Smooth muscle cell of bladder (primary cell): ENCODE results near the gene AIG1. TPM values are rescaled to one million over a fixed set of nuclear protein-coding genes. Genes with fewer than 3 reads are reported as not detected.

Experiments
- total RNA-seq: library from RNA; depleted of rRNA; stranded (reverse); fragments of >200 nt; gene quantifications from 2 replicates; pipeline ENCODE4 v1.2.3, GENCODE V29; 2014

The AIG1 gene
- 19.2 and 26.0 TPM in 2 replicates for total RNA-seq

DNA sequence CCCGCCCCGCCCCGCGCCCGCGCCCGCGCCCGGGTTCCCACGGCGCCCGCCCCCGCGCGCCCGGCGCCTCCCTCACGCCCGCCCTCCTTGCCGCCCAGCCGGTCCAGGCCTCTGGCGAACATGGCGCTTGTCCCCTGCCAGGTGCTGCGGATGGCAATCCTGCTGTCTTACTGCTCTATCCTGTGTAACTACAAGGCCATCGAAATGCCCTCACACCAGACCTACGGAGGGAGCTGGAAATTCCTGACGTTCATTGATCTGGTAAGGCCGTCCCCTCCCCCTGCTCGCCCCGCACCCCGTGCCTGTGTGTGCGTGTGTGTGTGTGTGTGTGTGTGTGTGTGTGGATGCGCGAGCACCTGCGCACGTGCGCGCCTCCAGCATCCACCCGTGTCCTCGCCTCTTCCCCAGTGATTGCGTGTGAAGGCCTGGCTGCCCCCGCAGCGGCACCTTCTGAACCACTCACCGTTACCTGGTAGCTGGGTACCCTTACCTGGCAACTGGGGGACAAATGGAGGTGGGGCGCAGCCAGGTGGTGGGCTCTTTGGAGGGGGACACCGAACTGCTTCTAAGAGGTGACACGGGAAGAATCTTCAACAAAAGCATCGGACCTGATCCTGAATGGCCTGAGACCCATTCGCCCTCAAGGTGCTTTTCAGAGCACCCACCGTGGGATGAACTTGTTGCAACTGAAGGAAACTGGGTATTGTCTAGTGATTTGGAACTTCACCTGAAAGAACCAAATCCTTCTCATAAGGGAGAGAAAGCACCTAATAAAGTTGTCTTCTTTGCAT lies at the start of gene AIG1:
Gene AIG1, plus strand, starts transcription at position 84 of the 791 bp plus-strand sequence. Its CDS starts 37 bp downstream, at position 121.

Other genes starting within 250 kb of the AIG1 start
- 9.4 and 10.1 TPM in 2 replicates for gene HIVEP2, start 115.7 kb upstream of the AIG1 start, total RNA-seq